Duodenal mucosa (tissue), 2 donors: ENCODE measurements around the gene SSU72.
"Not testable (repeated sequence)": the region's sequence is repeated elsewhere in the genome, so short reads cannot be mapped to it uniquely, and the experiment has no call there.

Source experiments
- H3K27ac ChIP-seq: one replicate; pipeline ENCODE4 v1.7.0; 2013; ENCODE audit warnings: low read depth, low read length
- H3K27me3 ChIP-seq, 2 donors: one replicate each; pipeline ENCODE4 v1.7.0; 2013; ENCODE audit warnings: low read length in 2 of 2, control low read depth in 1 of 2; ENCODE audit not compliant: insufficient read depth in 2 of 2, control insufficient read depth in 1 of 2
- H3K36me3 ChIP-seq, 2 donors: one replicate each; pipeline ENCODE4 v1.7.0; 2013; ENCODE audit warnings: low read length in 2 of 2, control low read depth in 1 of 2; ENCODE audit not compliant: insufficient read depth in 2 of 2, control insufficient read depth in 1 of 2
- H3K4me1 ChIP-seq, 2 donors: one replicate each; pipeline ENCODE4 v1.7.0; 2013; ENCODE audit warnings: low read length in 2 of 2, control low read depth in 1 of 2; ENCODE audit not compliant: insufficient read depth in 2 of 2, control insufficient read depth in 1 of 2
- H3K4me3 ChIP-seq, 2 donors: one replicate each; pipeline ENCODE4 v1.7.0; 2013; ENCODE audit warnings: low read length in 2 of 2, low read depth in 1 of 2
- H3K9ac ChIP-seq, 2 donors: one replicate each; pipeline ENCODE4 v1.7.0; 2013; ENCODE audit warnings: low read length in 2 of 2, low read depth in 1 of 2
- H3K9me3 ChIP-seq, 2 donors: one replicate each; pipeline ENCODE4 v1.7.0; 2013; ENCODE audit warnings: low read length in 2 of 2, control low read depth in 1 of 2; ENCODE audit not compliant: control insufficient read depth in 1 of 2

SSU72 gene

GRCh38 chr1:1560178-1560577 lies 14.5 kb downstream of the SSU72 start:
- Histone ChIP-seq H3K4me1 (no peaks in the 10 kb centered on the region), H3K27ac (no peak overlapping the region), H3K27me3 (no peaks in the 10 kb centered on the region), H3K9me3 (no peaks in the 10 kb centered on the region), H3K36me3 (peaks cover 30 to 55% of the 10 kb centered on the region in 2 donors), H3K4me3 (no peak overlapping the region), H3K9ac (no peak overlapping the region)

- no peak overlapping the region for H3K27ac ChIP-seq
- H3K9me3 ChIP-seq = no peaks in the 10 kb centered on the region
- H3K36me3 ChIP-seq = peaks cover 21 to 50% of the 10 kb centered on the region in 2 donors
- no peaks in the 10 kb centered on the region for H3K4me1 ChIP-seq
- H3K27me3 ChIP-seq = no peaks in the 10 kb centered on the region
- H3K4me3 ChIP-seq = no peak overlapping the region
- H3K9ac ChIP-seq = no peak overlapping the region
These were observed 15.6 kb downstream of the SSU72 start for GRCh38 chr1:1559066-1559465.

GRCh38 chr1:1558591-1558990 lies 16.1 kb downstream of the SSU72 start:
- no peaks in the 10 kb centered on the region for H3K27me3 ChIP-seq
- no peak overlapping the region for H3K9ac ChIP-seq
- no peaks in the 10 kb centered on the region for H3K4me1 ChIP-seq
- H3K36me3 ChIP-seq = peaks cover 16 to 48% of the 10 kb centered on the region in 2 donors
- H3K27ac ChIP-seq = no peak overlapping the region
- no peak overlapping the region for H3K4me3 ChIP-seq
- no peaks in the 10 kb centered on the region for H3K9me3 ChIP-seq

- not testable (repeated sequence) for H3K4me1 ChIP-seq, H3K9ac ChIP-seq, H3K9me3 ChIP-seq, H3K27ac ChIP-seq, H3K4me3 ChIP-seq, H3K27me3 ChIP-seq
- peaks cover 13 to 39% of the 10 kb centered on the region in 2 donors for H3K36me3 ChIP-seq
These were observed 17.0 kb downstream of the SSU72 start for GRCh38 chr1:1557688-1558087.

- H3K36me3 ChIP-seq = peaks cover 6 to 33% of the 10 kb centered on the region in 2 donors
- H3K4me1 ChIP-seq, H3K27me3 ChIP-seq, H3K9me3 ChIP-seq, H3K27ac ChIP-seq, H3K4me3 ChIP-seq, H3K9ac ChIP-seq: not testable (repeated sequence)
These were observed 17.7 kb downstream of the SSU72 start for GRCh38 chr1:1556961-1557360.

- Histone ChIP-seq H3K9ac (no peak overlapping the region), H3K4me3 (no peak overlapping the region), H3K27me3 (no peaks in the 10 kb centered on the region), H3K4me1 (no peaks in the 10 kb centered on the region), H3K36me3 (peaks cover 2 to 33% of the 10 kb centered on the region in 2 donors), H3K27ac (no peak overlapping the region), H3K9me3 (no peaks in the 10 kb centered on the region)
These were observed 18.2 kb downstream of the SSU72 start for GRCh38 chr1:1556505-1556904.

GRCh38 chr1:1554926-1555915 lies 19.4 kb downstream of the SSU72 start:
- Histone ChIP-seq H3K4me3 (no peak overlapping the region), H3K27ac (no peak overlapping the region), H3K4me1 (no peaks in the 10 kb centered on the region), H3K9ac (no peak overlapping the region), H3K36me3 (peaks cover 0 to 28% of the 10 kb centered on the region in 2 donors), H3K27me3 (no peaks in the 10 kb centered on the region), H3K9me3 (no peaks in the 10 kb centered on the region)

- no peak overlapping the region for H3K4me3 ChIP-seq
- H3K27me3 ChIP-seq = no peaks in the 10 kb centered on the region
- no peak overlapping the region for H3K27ac ChIP-seq
- H3K36me3 ChIP-seq = peaks cover 0 to 24% of the 10 kb centered on the region in 2 donors
- H3K4me1 ChIP-seq = no peaks in the 10 kb centered on the region
- no peak overlapping the region for H3K9ac ChIP-seq
- no peaks in the 10 kb centered on the region for H3K9me3 ChIP-seq
These were observed 20.1 kb downstream of the SSU72 start for GRCh38 chr1:1554550-1554925.

- H3K9me3 ChIP-seq = no peaks in the 10 kb centered on the region
- H3K27ac ChIP-seq = no peak overlapping the region
- no peak overlapping the region for H3K9ac ChIP-seq
- H3K4me1 ChIP-seq = no peaks in the 10 kb centered on the region
- H3K27me3 ChIP-seq = no peaks in the 10 kb centered on the region
- peaks cover 0 to 19% of the 10 kb centered on the region in 2 donors for H3K36me3 ChIP-seq
- no peak overlapping the region for H3K4me3 ChIP-seq
These were observed 20.7 kb downstream of the SSU72 start for GRCh38 chr1:1553821-1554494.

- no peak overlapping the region for H3K4me3 ChIP-seq
- no peaks in the 10 kb centered on the region for H3K4me1 ChIP-seq
- no peaks in the 10 kb centered on the region for H3K9me3 ChIP-seq
- H3K36me3 ChIP-seq = peaks cover 0 to 20% of the 10 kb centered on the region in 2 donors
- H3K27me3 ChIP-seq = no peaks in the 10 kb centered on the region
- H3K27ac ChIP-seq = no peak overlapping the region
- no peak overlapping the region for H3K9ac ChIP-seq
These were observed 22.4 kb downstream of the SSU72 start for GRCh38 chr1:1552263-1552639.
